HCT116 (cell line): ENCODE results near the gene ERICH3. TPM values are rescaled to one million over a fixed set of nuclear protein-coding genes. Genes with fewer than 3 reads are reported as not detected.

Source experiments
- ATAC-seq: fragments of 200-7000 bp; cut with Tn5 transposase; 2 replicates; pipeline ENCODE4 v1.9.1; 2020; ENCODE audit warnings: mild to moderate bottlenecking, moderate library complexity
- BruUV-seq: library from RNA; stranded (reverse); fragments of 400-500 nt; replicated peaks from 2 replicates; lab custom pipeline; 2021; lab: Mats Ljungman, UMichigan
- CTCF ChIA-PET: fragments of 300-600 bp; sonication (Branson Sonifier 250); formaldehyde crosslinking; loops from one replicate; lab custom pipeline; 2021; ENCODE audit warnings: antibody characterized with exemption; lab: Charles Lee
- POLR2A ChIA-PET: fragments of 300-600, 350-600 bp; sonication (Branson Sonifier 250); formaldehyde crosslinking; loops from one replicate; lab custom pipeline; 2021; ENCODE audit warnings: antibody characterized with exemption; lab: Charles Lee
- RAD21 ChIA-PET, 2 experiments: fragments of 300-600 bp; sonication (Branson Sonifier 250); formaldehyde crosslinking; loops; one replicate each; lab custom pipeline; 2023; ENCODE audit warnings: low total read pairs in 2 of 2; ENCODE audit not compliant: uncharacterized antibody in 2 of 2, unreplicated experiment in 2 of 2, low non-redundant PET in 1 of 2; lab: Charles Lee
- DNase-seq: peaks from one replicate; pipeline ENCODE4 v3.0.0-alpha.2; 2010; ENCODE audit warnings: low read depth, low spot score
- H2AFZ ChIP-seq: fragments of 200-600 bp; shearing (Covaris generic), sonication (generic); 2 replicates; pipeline ENCODE4 v1.6.1; 2017; ENCODE audit warnings: low read depth, mixed run types, mixed read lengths, antibody characterized with exemption, low read length; ENCODE audit not compliant: poor library complexity, severe bottlenecking
- H3K27ac ChIP-seq: 2 replicates; pipeline ENCODE4 v1.5.1; 2012; ENCODE audit warnings: low read depth, low read length
- H3K27me3 ChIP-seq: fragments of 200-600 bp; sonication (generic); 2 replicates; pipeline ENCODE4 v1.6.1; 2016; ENCODE audit warnings: mixed run types, low read length, mixed read lengths; ENCODE audit not compliant: insufficient read depth
- H3K36me3 ChIP-seq, 2 experiments: fragments of 200-500 bp in 1 of 2; fragments of 200-600 bp in 1 of 2; sonication (Bioruptor generic) in 1 of 2; sonication (generic) in 1 of 2; 2 replicates each; pipeline versions ENCODE4 v1.5.1 to v1.6.1; 2014 to 2016; ENCODE audit warnings: low read length in 2 of 2, inconsistent platforms in 1 of 2, mixed read lengths in 1 of 2, mixed run types in 1 of 2; ENCODE audit not compliant: insufficient read depth in 2 of 2, control insufficient read depth in 1 of 2
- H3K4me1 ChIP-seq, 2 experiments: fragments of 200-600 bp in 1 of 2; sonication (generic) in 1 of 2; 2 replicates each; pipeline versions ENCODE4 v1.5.1 to v1.6.1; 2012 to 2017; ENCODE audit warnings: low read length in 2 of 2, inconsistent platforms in 1 of 2, mild to moderate bottlenecking in 1 of 2, mixed read lengths in 1 of 2, mixed run types in 1 of 2, moderate library complexity in 1 of 2; ENCODE audit not compliant: insufficient read depth in 2 of 2, control insufficient read depth in 1 of 2
- H3K4me2 ChIP-seq: fragments of 200-600 bp; sonication (generic); 2 replicates; pipeline ENCODE4 v1.6.1; 2017; ENCODE audit warnings: mixed run types, low read length, mixed read lengths
- H3K4me3 ChIP-seq, 2 experiments: fragments of 200-600 bp in 1 of 2; sonication (generic) in 1 of 2; replicated peaks in 1 of 2; 2 replicates each; pipeline ENCODE4 v1.5.1; 2011 to 2016; ENCODE audit warnings: low read length in 2 of 2, control low read depth in 1 of 2, low read depth in 1 of 2, mild to moderate bottlenecking in 1 of 2, mixed read lengths in 1 of 2, mixed run types in 1 of 2
- H3K79me2 ChIP-seq: fragments of 200-600 bp; sonication (generic); 2 replicates; pipeline ENCODE4 v1.6.1; 2017; ENCODE audit warnings: mild to moderate bottlenecking, mixed run types, low read length, moderate library complexity, mixed read lengths; ENCODE audit not compliant: insufficient read depth
- H3K9ac ChIP-seq: fragments of 200-600 bp; sonication (generic); 2 replicates; pipeline ENCODE4 v1.6.1; 2016; ENCODE audit warnings: low read length, mixed read lengths
- H3K9me2 ChIP-seq: fragments of 200-600 bp; sonication (generic), shearing (Covaris generic); 2 replicates; pipeline ENCODE4 v1.6.1; 2017; ENCODE audit warnings: mixed run types, mild to moderate bottlenecking, moderate library complexity; ENCODE audit not compliant: insufficient read depth
- H3K9me3 ChIP-seq, 2 experiments: fragments of 200-500 bp in 1 of 2; fragments of 200-600 bp in 1 of 2; sonication (Bioruptor generic) in 1 of 2; sonication (generic) in 1 of 2; 2 replicates each; pipeline ENCODE4 v1.6.1; 2014 to 2017; ENCODE audit warnings: low read length in 2 of 2, mixed read lengths in 2 of 2, inconsistent platforms in 1 of 2, low read depth in 1 of 2, mild to moderate bottlenecking in 1 of 2, mixed run types in 1 of 2, moderate library complexity in 1 of 2; ENCODE audit not compliant: control insufficient read depth in 1 of 2, insufficient read depth in 1 of 2
- H4K20me1 ChIP-seq: fragments of 200-600 bp; sonication (generic), shearing (Covaris generic); 2 replicates; pipeline ENCODE4 v1.6.1; 2017; ENCODE audit warnings: mixed run types, mild to moderate bottlenecking, moderate library complexity; ENCODE audit not compliant: insufficient read depth
- ATF3 ChIP-seq: IDR thresholded peaks from 2 replicates; pipeline ENCODE4 v1.6.1; 2012
- CEBPB ChIP-seq: IDR thresholded peaks from 2 replicates; pipeline ENCODE4 v1.6.1; 2012; ENCODE audit warnings: low read depth
- CTCF ChIP-seq, 3 experiments: fragments of 200-600 bp in 1 of 3; sonication (generic) in 1 of 3; IDR thresholded peaks in 2 of 3; conservative IDR thresholded peaks in 1 of 3; 2 replicates each; pipeline ENCODE4 v1.5.1; 2012 to 2017; ENCODE audit warnings: low read depth in 2 of 3, low read length in 2 of 3, antibody characterized with exemption in 1 of 3, borderline replicate concordance in 1 of 3, control low read depth in 1 of 3, mild to moderate bottlenecking in 1 of 3, mixed read lengths in 1 of 3, mixed run types in 1 of 3, moderate library complexity in 1 of 3; ENCODE audit not compliant: insufficient read depth in 1 of 3
- EZH2 ChIP-seq: fragments of 200-600 bp; sonication (generic); IDR thresholded peaks from 2 replicates; pipeline ENCODE4 v1.6.1; 2017; ENCODE audit warnings: antibody characterized with exemption, mixed run types
- EZH2phosphoT487 ChIP-seq: fragments of 200-600 bp; IDR thresholded peaks from 2 replicates; pipeline ENCODE4 v1.6.1; 2018; ENCODE audit warnings: antibody characterized with exemption, borderline replicate concordance
- JUND ChIP-seq: IDR thresholded peaks from 2 replicates; pipeline ENCODE4 v1.6.1; 2012
- MAX ChIP-seq: IDR thresholded peaks from 2 replicates; pipeline ENCODE4 v1.6.1; 2012
- POLR2AphosphoS5 ChIP-seq: IDR thresholded peaks from 2 replicates; pipeline ENCODE4 v1.6.1; 2011; ENCODE audit warnings: mild to moderate bottlenecking, low read depth, low read length, moderate library complexity
- RAD21 ChIP-seq: IDR thresholded peaks from 2 replicates; pipeline ENCODE4 v1.6.1; 2012; ENCODE audit warnings: low read depth, mild to moderate bottlenecking
- REST ChIP-seq: IDR thresholded peaks from 2 replicates; pipeline ENCODE4 v1.6.1; 2012; ENCODE audit warnings: low read depth
- SP1 ChIP-seq: IDR thresholded peaks from 2 replicates; pipeline ENCODE4 v1.6.1; 2012; ENCODE audit warnings: low read depth
- YY1 ChIP-seq: IDR thresholded peaks from 2 replicates; pipeline ENCODE4 v1.6.1; 2011; ENCODE audit warnings: low read length, low read depth, moderate library complexity, mild to moderate bottlenecking; ENCODE audit not compliant: insufficient replicate concordance; ENCODE audit errors: extremely low read depth
- ZFX ChIP-seq: fragments of 450-650 bp; IDR thresholded peaks from 2 replicates; pipeline ENCODE4 v1.6.1; 2017
- ZNF274 ChIP-seq: fragments of 200-500 bp; sonication (Bioruptor generic); IDR thresholded peaks from 2 replicates; pipeline ENCODE4 v1.6.1; 2014; ENCODE audit warnings: mild to moderate bottlenecking, low read depth, low read length, inconsistent platforms
- intact Hi-C: fragments of 100-400 bp; cut with micrococcal nuclease; formaldehyde crosslinking; loops from 2 replicates; pipeline ENCODE4 v1.10.0; 2022
- total RNA-seq: library from RNA; stranded (reverse); gene quantifications from one replicate; pipeline ENCODE4 v1.2.1, GENCODE V29; 2021; ENCODE audit not compliant: unreplicated experiment

Gene ERICH3
- total RNA-seq, 1 experiment from 2014 or later: not detected

GRCh38 chr1:74629283-74629682 is 44.3 kb downstream of the ERICH3 start:
- no peak for ATAC-seq
- ChIA-PET CTCF (no interaction called here), RAD21 (no interaction called here)
- peaks cover 19% of the 10 kb centered on the region; the same call in 1 of the 2 replicates for H3K27me3 ChIP-seq
- H3K9me2 ChIP-seq: no peaks in the 10 kb centered on the region
- H3K4me3 ChIP-seq: no peak overlapping the region
- TF ChIP-seq SP1 (no peak), JUND (no peak), RAD21 (no peak), ATF3 (no peak), ZNF274 (no peak), ZFX (no peak), POLR2AphosphoS5 (no peak)
- TF ChIP-seq, all 23 proteins: peak for 0
- H3K79me2 ChIP-seq: no peaks in the 10 kb centered on the region
- DNase-seq: no peak
- POLR2A ChIA-PET: no interaction called here
- no peaks in the 10 kb centered on the region for H3K9me3 ChIP-seq
- no peak overlapping the region for H3K4me2 ChIP-seq
- peaks cover 4% of the 10 kb centered on the region; the same call in 1 of the 2 replicates for H4K20me1 ChIP-seq
- intact Hi-C loops: no loop called here
- H3K9ac ChIP-seq: no peak overlapping the region
- H3K36me3 ChIP-seq: no peaks in the 10 kb centered on the region
- H3K27ac ChIP-seq: no peak overlapping the region
- no peak overlapping the region for H2AFZ ChIP-seq
- BruUV-seq: no TSS peak
- no peaks in the 10 kb centered on the region for H3K4me1 ChIP-seq

GRCh38 chr1:74623716-74624115 is 49.9 kb downstream of the ERICH3 start:
- BruUV-seq: no TSS peak
- intact Hi-C loops: no loop called here
- no peak overlapping the region for H3K9ac ChIP-seq
- DNase-seq: no peak
- ATAC-seq: no peak
- ChIA-PET POLR2A (no interaction called here), RAD21 (no interaction called here), CTCF (no interaction called here)
- H3K4me1 ChIP-seq: no peaks in the 10 kb centered on the region
- H2AFZ ChIP-seq: no peak overlapping the region
- no peaks in the 10 kb centered on the region for H3K9me2 ChIP-seq
- H3K27me3 ChIP-seq: peaks cover 38% of the 10 kb centered on the region
- H3K4me3 ChIP-seq: no peak overlapping the region
- no peak overlapping the region for H3K4me2 ChIP-seq
- H4K20me1 ChIP-seq: no peaks in the 10 kb centered on the region
- H3K27ac ChIP-seq: no peak overlapping the region
- no peaks in the 10 kb centered on the region for H3K36me3 ChIP-seq
- H3K79me2 ChIP-seq: no peaks in the 10 kb centered on the region
- H3K9me3 ChIP-seq: no peaks in the 10 kb centered on the region
- no peak for TF ChIP-seq EZH2
- no peak for TF ChIP-seq YY1
- TF ChIP-seq JUND: no peak
- TF ChIP-seq MAX: no peak
- TF ChIP-seq EZH2phosphoT487: no peak
- TF ChIP-seq REST: no peak
- TF ChIP-seq CEBPB: no peak
- TF ChIP-seq ZFX: no peak
- TF ChIP-seq CTCF (IDR thresholded peaks at IDR 0.05 in 2 of 3, conservative IDR thresholded peaks at IDR 0.05 in 1 of 3; ENCODE audit: borderline replicate concordance in 1 of 3, insufficient read depth in 1 of 3, low read depth in 2 of 3, low read length in 2 of 3): no peak
